HEK293 (cell line): ENCODE results near the gene OR2Y1.

Experiments used
- CTCF ChIP-seq: fragments of 450-650 bp; formaldehyde crosslinking; IDR thresholded peaks from 2 replicates; pipeline ENCODE4 v1.5.1; 2016; ENCODE audit warnings: missing biosample characterization, missing genetic modification characterization
- KLF1 ChIP-seq: fragments of 450-650 bp; formaldehyde crosslinking; IDR thresholded peaks from 2 replicates; pipeline ENCODE4 v1.5.1; 2016; ENCODE audit warnings: missing biosample characterization, missing genetic modification characterization
- KLF16 ChIP-seq: fragments of 450-650 bp; formaldehyde crosslinking; IDR thresholded peaks from 2 replicates; pipeline ENCODE4 v1.5.1; 2017; ENCODE audit warnings: missing biosample characterization, missing genetic modification characterization
- SP2 ChIP-seq: fragments of 450-650 bp; formaldehyde crosslinking; IDR thresholded peaks from 2 replicates; pipeline ENCODE4 v1.5.1; 2016; ENCODE audit warnings: missing biosample characterization, missing genetic modification characterization
- ZBTB1 ChIP-seq: fragments of 450-650 bp; formaldehyde crosslinking; IDR thresholded peaks from 2 replicates; pipeline ENCODE4 v1.5.1; 2016; ENCODE audit warnings: missing biosample characterization, missing genetic modification characterization
- ZBTB21 ChIP-seq: fragments of 450-650 bp; formaldehyde crosslinking; IDR thresholded peaks from 2 replicates; pipeline ENCODE4 v1.5.1; 2017; ENCODE audit warnings: missing biosample characterization, missing genetic modification characterization
- ZBTB49 ChIP-seq: fragments of 450-650 bp; formaldehyde crosslinking; IDR thresholded peaks from 2 replicates; pipeline ENCODE4 v1.5.1; 2016; ENCODE audit warnings: missing biosample characterization, missing genetic modification characterization, low read depth
- ZNF114 ChIP-seq: fragments of 450-650 bp; formaldehyde crosslinking; IDR thresholded peaks from 2 replicates; pipeline ENCODE4 v1.5.0; 2017; ENCODE audit warnings: missing biosample characterization, missing genetic modification characterization
- ZNF274 ChIP-seq, 2 experiments: fragments of 200-500 bp in 1 of 2; fragments of 450-650 bp in 1 of 2; sonication (Bioruptor generic) in 1 of 2; formaldehyde crosslinking in 1 of 2; IDR thresholded peaks; 2 replicates each; pipeline versions ENCODE4 v1.5.1 to v1.6.1; 2014 to 2016; ENCODE audit warnings: borderline replicate concordance in 1 of 2, inconsistent platforms in 1 of 2, low read length in 1 of 2, missing biosample characterization in 1 of 2, missing genetic modification characterization in 1 of 2
- ZNF350 ChIP-seq: fragments of 450-650 bp; formaldehyde crosslinking; IDR thresholded peaks from 2 replicates; pipeline ENCODE4 v1.5.0; 2017; ENCODE audit warnings: missing biosample characterization, mild to moderate bottlenecking, missing genetic modification characterization
- ZNF580 ChIP-seq: fragments of 450-650 bp; formaldehyde crosslinking; IDR thresholded peaks from 2 replicates; pipeline ENCODE4 v1.5.1; 2016; ENCODE audit warnings: missing biosample characterization, missing genetic modification characterization
- ZNF639 ChIP-seq: fragments of 450-650 bp; formaldehyde crosslinking; IDR thresholded peaks from 2 replicates; pipeline ENCODE4 v1.5.1; 2016; ENCODE audit warnings: missing biosample characterization, missing genetic modification characterization
- TF ChIP-seq, protein P1 (sequence below): fragments of 450-650 bp; formaldehyde crosslinking; IDR thresholded peaks from 2 replicates; pipeline ENCODE4 v1.5.1; 2017; ENCODE audit warnings: missing biosample characterization, missing genetic modification characterization

DNA sequence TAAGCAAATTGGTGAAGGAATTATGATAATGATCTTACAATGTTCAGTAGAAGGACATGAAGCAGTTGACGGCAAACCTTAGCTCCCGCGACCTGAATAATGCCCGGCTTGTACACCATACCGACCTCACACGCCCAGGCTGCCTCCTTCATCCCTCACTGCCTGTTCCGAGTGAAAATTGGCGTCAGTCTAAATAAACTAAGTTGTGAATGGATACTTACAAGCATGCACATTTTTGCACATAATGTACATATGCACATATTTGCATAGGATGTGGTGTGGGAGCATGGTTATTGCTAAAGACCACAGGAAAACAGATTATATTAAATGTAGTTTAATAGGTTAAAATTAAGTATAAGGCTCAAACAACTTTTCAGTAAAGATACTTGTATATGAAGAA is 14.9 kb downstream of the OR2Y1 start:
- TF ChIP-seq KLF16 (tag by site-specific recombination) (no peak), ZNF580 (tag by site-specific recombination) (no peak), ZBTB21 (tag by site-specific recombination) (no peak), ZBTB49 (tag by site-specific recombination) (no peak), CTCF (tag by site-specific recombination) (no peak), ZNF639 (tag by site-specific recombination) (no peak), KLF1 (tag by site-specific recombination) (no peak), SP2 (no peak), ZNF350 (tag by site-specific recombination) (no peak), ZNF114 (tag by site-specific recombination) (no peak), ZNF274 (IDR thresholded peaks at IDR 0.05; ENCODE audit: low read length) (no peak), ZNF274 (tag by site-specific recombination; IDR thresholded peaks at IDR 0.05; ENCODE audit: borderline replicate concordance) (no peak), ZBTB1 (tag by site-specific recombination) (no peak)
- TF ChIP-seq, protein P1, sequence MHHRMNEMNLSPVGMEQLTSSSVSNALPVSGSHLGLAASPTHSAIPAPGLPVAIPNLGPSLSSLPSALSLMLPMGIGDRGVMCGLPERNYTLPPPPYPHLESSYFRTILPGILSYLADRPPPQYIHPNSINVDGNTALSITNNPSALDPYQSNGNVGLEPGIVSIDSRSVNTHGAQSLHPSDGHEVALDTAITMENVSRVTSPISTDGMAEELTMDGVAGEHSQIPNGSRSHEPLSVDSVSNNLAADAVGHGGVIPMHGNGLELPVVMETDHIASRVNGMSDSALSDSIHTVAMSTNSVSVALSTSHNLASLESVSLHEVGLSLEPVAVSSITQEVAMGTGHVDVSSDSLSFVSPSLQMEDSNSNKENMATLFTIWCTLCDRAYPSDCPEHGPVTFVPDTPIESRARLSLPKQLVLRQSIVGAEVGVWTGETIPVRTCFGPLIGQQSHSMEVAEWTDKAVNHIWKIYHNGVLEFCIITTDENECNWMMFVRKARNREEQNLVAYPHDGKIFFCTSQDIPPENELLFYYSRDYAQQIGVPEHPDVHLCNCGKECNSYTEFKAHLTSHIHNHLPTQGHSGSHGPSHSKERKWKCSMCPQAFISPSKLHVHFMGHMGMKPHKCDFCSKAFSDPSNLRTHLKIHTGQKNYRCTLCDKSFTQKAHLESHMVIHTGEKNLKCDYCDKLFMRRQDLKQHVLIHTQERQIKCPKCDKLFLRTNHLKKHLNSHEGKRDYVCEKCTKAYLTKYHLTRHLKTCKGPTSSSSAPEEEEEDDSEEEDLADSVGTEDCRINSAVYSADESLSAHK (tag by site-specific recombination), result no peak
